CD14-positive monocyte (primary cell): ENCODE measurements around the gene TMEM132C. TPM values are rescaled to one million over a fixed set of nuclear protein-coding genes. Genes with fewer than 3 reads are reported as not detected.

ENCODE experiments used
- DNase-seq, 3 donors: peaks; one replicate each; pipeline ENCODE4 v3.0.0-alpha.2; 2011 to 2022
- H2AFZ ChIP-seq: 2 replicates; pipeline ENCODE4 v1.6.0; 2012; ENCODE audit warnings: mild to moderate bottlenecking, low read depth, low read length, inconsistent platforms; ENCODE audit not compliant: insufficient read depth, poor library complexity, severe bottlenecking
- H3K27ac ChIP-seq, 2 donors: 1 replicate in 1 of 2; 2 replicates in 1 of 2; pipeline ENCODE4 v1.5.1; 2012 to 2013; ENCODE audit warnings: low read length in 2 of 2, control low read depth in 1 of 2, inconsistent platforms in 1 of 2, low read depth in 1 of 2, mild to moderate bottlenecking in 1 of 2
- H3K27me3 ChIP-seq, 2 donors: one replicate each; pipeline versions ENCODE4 v1.6.0 to v1.6.1; 2011 to 2013; ENCODE audit warnings: low read length in 2 of 2; ENCODE audit not compliant: control insufficient read depth in 2 of 2, insufficient read depth in 2 of 2
- H3K36me3 ChIP-seq, 2 donors: replicated peaks in 1 of 2; 1 replicate in 1 of 2; 2 replicates in 1 of 2; pipeline versions ENCODE4 v1.5.1 to v1.6.1; 2012 to 2013; ENCODE audit warnings: low read length in 2 of 2, control low read depth in 1 of 2, inconsistent platforms in 1 of 2, mild to moderate bottlenecking in 1 of 2; ENCODE audit not compliant: insufficient read depth in 2 of 2, control insufficient read depth in 1 of 2
- H3K4me1 ChIP-seq, 2 donors: 1 replicate in 1 of 2; 2 replicates in 1 of 2; pipeline versions ENCODE4 v1.5.1 to v1.6.1; 2012 to 2013; ENCODE audit warnings: low read length in 2 of 2, control low read depth in 1 of 2, inconsistent platforms in 1 of 2, mild to moderate bottlenecking in 1 of 2, moderate library complexity in 1 of 2; ENCODE audit not compliant: insufficient read depth in 2 of 2, control insufficient read depth in 1 of 2
- H3K4me2 ChIP-seq: replicated peaks from 2 replicates; pipeline ENCODE3; 2012; ENCODE audit warnings: low read length, moderate library complexity, mild to moderate bottlenecking; ENCODE audit not compliant: poor library complexity, severe bottlenecking; ENCODE audit errors: extremely low read depth
- H3K4me3 ChIP-seq, 3 experiments: fragments of 200-600 bp in 1 of 3; sonication (generic) in 1 of 3; replicated peaks in 1 of 3; 1 replicate in 2 of 3; 2 replicates in 1 of 3; pipeline ENCODE4 v1.5.1; 2011 to 2013; ENCODE audit warnings: low read length in 3 of 3, mild to moderate bottlenecking in 3 of 3, control low read depth in 2 of 3, low read depth in 2 of 3, inconsistent platforms in 1 of 3, moderate library complexity in 1 of 3
- H3K79me2 ChIP-seq: 2 replicates; pipeline ENCODE4 v1.6.0; 2012; ENCODE audit warnings: mild to moderate bottlenecking, control low read depth, inconsistent platforms, low read length, moderate library complexity; ENCODE audit not compliant: insufficient read depth
- H3K9ac ChIP-seq: 2 replicates; pipeline ENCODE4 v1.6.0; 2017; ENCODE audit warnings: low read length, mild to moderate bottlenecking; ENCODE audit not compliant: insufficient read depth, poor library complexity, severe bottlenecking
- H3K9me3 ChIP-seq, 2 donors: replicated peaks in 1 of 2; 1 replicate in 1 of 2; 2 replicates in 1 of 2; pipeline versions ENCODE4 v1.5.1 to v1.6.1; 2012 to 2013; ENCODE audit warnings: low read length in 2 of 2, control low read depth in 1 of 2; ENCODE audit not compliant: control insufficient read depth in 1 of 2, insufficient read depth in 1 of 2
- H4K20me1 ChIP-seq: 2 replicates; pipeline ENCODE4 v1.6.0; 2012; ENCODE audit warnings: mild to moderate bottlenecking, low read length, control low read depth, moderate library complexity; ENCODE audit not compliant: insufficient read depth
- H3K27ac Mint-ChIP-seq, 7 donors: one replicate each; pipeline ENCODE4 v1.8.0; 2020; ENCODE audit warnings: mild to moderate bottlenecking in 7 of 7, mixed read lengths in 7 of 7, moderate library complexity in 6 of 7, inconsistent platforms in 2 of 7
- H3K27me3 Mint-ChIP-seq, 3 donors: one replicate each; pipeline ENCODE4 v1.8.0; 2021 to 2022; ENCODE audit warnings: low read depth in 3 of 3, mild to moderate bottlenecking in 3 of 3, mixed read lengths in 3 of 3, moderate library complexity in 3 of 3, inconsistent platforms in 1 of 3
- H3K36me3 Mint-ChIP-seq, 2 donors: one replicate each; pipeline ENCODE4 v1.8.0; 2020; ENCODE audit warnings: mixed read lengths in 2 of 2, inconsistent platforms in 1 of 2, mild to moderate bottlenecking in 1 of 2
- H3K4me1 Mint-ChIP-seq: one replicate; pipeline ENCODE4 v1.8.0; 2020; ENCODE audit warnings: mild to moderate bottlenecking, mixed read lengths
- H3K4me3 Mint-ChIP-seq, 2 donors: one replicate each; pipeline ENCODE4 v1.8.0; 2020; ENCODE audit warnings: mild to moderate bottlenecking in 2 of 2, mixed read lengths in 2 of 2, moderate library complexity in 1 of 2
- H3K9me3 Mint-ChIP-seq, 7 donors: one replicate each; pipeline ENCODE4 v1.8.0; 2020 to 2022; ENCODE audit warnings: mixed read lengths in 7 of 7, mild to moderate bottlenecking in 6 of 7, moderate library complexity in 6 of 7, inconsistent platforms in 2 of 7
- CTCF ChIP-seq: fragments of 200-600 bp; IDR thresholded peaks from one replicate; pipeline ENCODE4 v1.8.0; 2022; ENCODE audit warnings: antibody characterized with exemption, mild to moderate bottlenecking
- WGBS: methylation state at CpG from one replicate; pipeline ENCODE4 v1.1.5; 2013; ENCODE audit warnings: missing lambda C conversion rate; ENCODE audit not compliant: insufficient coverage; 5-methylcytosine and 5-hydroxymethylcytosine counted together
- intact Hi-C, 2 donors: fragments of 100-400 bp; cut with micrococcal nuclease; formaldehyde crosslinking; loops; one replicate each; pipeline versions ENCODE4 v1.15.0 to v1.15.1; 2023
- polyA plus RNA-seq, 3 donors: library from polyadenylated mRNA; depleted of rRNA in 1 of 3; unstranded in 2 of 3; stranded (reverse) in 1 of 3; fragments of 300-500 nt in 2 of 3; fragments of >200 nt in 1 of 3; fragmentation: Illumina TruSeq in 2 of 3; gene quantifications; 1 replicate in 2 of 3; 2 replicates in 1 of 3; pipeline ENCODE4 v1.2.3, GENCODE V29; 2012 to 2021

The TMEM132C gene
- polyA plus RNA-seq, 3 donors = not detected

DNA sequence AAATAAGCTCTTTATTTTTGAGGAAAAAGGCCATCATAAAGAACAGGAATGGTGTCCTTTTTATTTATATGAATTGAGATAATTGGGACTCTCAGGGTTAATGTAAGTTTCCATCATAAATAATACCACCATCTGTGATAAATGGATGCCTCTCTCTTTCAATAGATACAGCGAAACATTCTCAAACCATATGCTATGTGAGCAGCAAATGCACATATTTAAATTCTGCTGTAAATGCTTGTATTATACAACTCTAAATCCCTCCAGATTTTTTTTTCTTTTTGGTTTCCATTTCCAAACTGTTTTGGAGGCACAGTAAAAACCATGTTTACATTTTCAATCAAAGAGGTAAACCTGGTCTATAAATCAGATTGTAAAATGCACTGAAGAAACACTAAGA, 132.3 kb downstream of the TMEM132C start:
- H3K36me3 ChIP-seq = no peaks in the 10 kb centered on the region
- H3K27ac ChIP-seq = no peak overlapping the region
- no peak overlapping the region for H3K4me3 Mint-ChIP-seq
- no peaks in the 10 kb centered on the region for H3K9me3 ChIP-seq
- H4K20me1 ChIP-seq = no peaks in the 10 kb centered on the region
- H2AFZ ChIP-seq = no peak overlapping the region
- H3K9ac ChIP-seq = no peak overlapping the region
- H3K4me1 Mint-ChIP-seq = no peaks in the 10 kb centered on the region
- H3K27me3 ChIP-seq = no peaks in the 10 kb centered on the region
- H3K27ac Mint-ChIP-seq = no peak overlapping the region
- no peak overlapping the region for H3K4me2 ChIP-seq
- H3K4me3 ChIP-seq = no peak overlapping the region
- no peak for DNase-seq
- no peaks in the 10 kb centered on the region for H3K4me1 ChIP-seq
- WGBS = no CpG with 5 or more reads among the region's 1 CpG
- intact Hi-C loops = no loop called here
- no peak for TF ChIP-seq CTCF
- H3K36me3 Mint-ChIP-seq = no peaks in the 10 kb centered on the region
- no peaks in the 10 kb centered on the region for H3K79me2 ChIP-seq
- peaks cover 0 to 3% (median 2%) of the 10 kb centered on the region in 3 donors for H3K27me3 Mint-ChIP-seq
- no peaks in the 10 kb centered on the region for H3K9me3 Mint-ChIP-seq

GRCh38 chr12:128402486-128403243, 135.7 kb downstream of the TMEM132C start:
- Mint-ChIP-seq H3K27ac (no peak overlapping the region), H3K9me3 (peaks cover 0 to 8% (median 3%) of the 10 kb centered on the region in 7 donors), H3K4me1 (no peaks in the 10 kb centered on the region), H3K27me3 (peaks cover 0 to 5% (median 2%) of the 10 kb centered on the region in 3 donors), H3K4me3 (no peak overlapping the region), H3K36me3 (no peaks in the 10 kb centered on the region)
- no peak overlapping the region for H3K9ac ChIP-seq
- 61% methylated on average over 10 of the region's 16 CpGs for WGBS
- H3K4me2 ChIP-seq = no peak overlapping the region
- H3K79me2 ChIP-seq = no peaks in the 10 kb centered on the region
- no peaks in the 10 kb centered on the region for H3K27me3 ChIP-seq
- H2AFZ ChIP-seq = no peak overlapping the region
- no peaks in the 10 kb centered on the region for H3K4me1 ChIP-seq
- intact Hi-C loops = no loop called here
- H3K27ac ChIP-seq = no peak overlapping the region
- no peak for DNase-seq
- H3K4me3 ChIP-seq = no peak overlapping the region
- peaks cover 0 to 2% of the 10 kb centered on the region in 2 donors for H3K9me3 ChIP-seq
- TF ChIP-seq CTCF = no peak
- H4K20me1 ChIP-seq = no peaks in the 10 kb centered on the region
- H3K36me3 ChIP-seq = no peaks in the 10 kb centered on the region
